ENCODE results near the gene AKR1C8.

Gene AKR1C8

DNA sequence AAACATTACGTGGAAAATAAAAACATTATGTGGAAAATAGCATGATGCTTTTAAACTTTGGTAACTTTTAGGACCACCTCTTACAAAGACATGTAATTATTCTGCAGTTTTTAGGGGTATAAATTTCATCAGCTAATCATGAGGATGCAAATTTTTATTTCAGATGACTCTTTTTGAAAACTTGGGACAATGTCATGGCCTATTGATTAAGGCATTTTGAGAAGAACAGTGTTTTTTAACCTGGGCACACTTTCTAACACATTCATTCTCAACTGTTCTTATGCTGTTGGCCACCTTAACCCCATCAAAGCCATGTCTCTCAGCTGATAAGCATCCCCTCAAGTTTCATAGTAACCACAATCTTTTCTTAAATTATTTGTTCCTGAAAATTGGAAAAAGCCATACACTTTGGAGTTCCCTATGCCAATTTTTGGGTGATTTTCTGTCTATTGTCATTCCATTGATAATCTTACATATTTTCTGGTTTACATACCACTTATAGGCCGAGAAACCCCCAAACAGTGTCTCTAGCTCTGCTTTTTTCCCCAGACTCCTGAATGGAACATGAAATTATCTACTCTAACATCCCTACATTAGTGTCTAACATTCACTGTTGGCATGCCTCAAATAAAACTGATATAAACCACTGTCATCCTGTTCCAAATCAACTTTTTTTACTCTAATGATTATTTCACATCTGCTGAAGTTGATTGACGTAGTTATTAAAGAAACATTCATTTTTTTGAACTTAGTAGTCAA lies 76.1 kb downstream of the AKR1C8 start:
- ATAC-seq (ENCODE audit: low read depth) = no peak
- no peaks in the 10 kb centered on the region for H3K9me3 ChIP-seq (ENCODE audit: severe bottlenecking)
- DNase-seq (ENCODE audit: low spot score) = no peak
- no peak overlapping the region for H3K4me3 ChIP-seq (ENCODE audit: severe bottlenecking)
- no peaks in the 10 kb centered on the region for H3K4me1 ChIP-seq (ENCODE audit: insufficient read depth, poor library complexity, severe bottlenecking)
- TF ChIP-seq, protein P1, sequence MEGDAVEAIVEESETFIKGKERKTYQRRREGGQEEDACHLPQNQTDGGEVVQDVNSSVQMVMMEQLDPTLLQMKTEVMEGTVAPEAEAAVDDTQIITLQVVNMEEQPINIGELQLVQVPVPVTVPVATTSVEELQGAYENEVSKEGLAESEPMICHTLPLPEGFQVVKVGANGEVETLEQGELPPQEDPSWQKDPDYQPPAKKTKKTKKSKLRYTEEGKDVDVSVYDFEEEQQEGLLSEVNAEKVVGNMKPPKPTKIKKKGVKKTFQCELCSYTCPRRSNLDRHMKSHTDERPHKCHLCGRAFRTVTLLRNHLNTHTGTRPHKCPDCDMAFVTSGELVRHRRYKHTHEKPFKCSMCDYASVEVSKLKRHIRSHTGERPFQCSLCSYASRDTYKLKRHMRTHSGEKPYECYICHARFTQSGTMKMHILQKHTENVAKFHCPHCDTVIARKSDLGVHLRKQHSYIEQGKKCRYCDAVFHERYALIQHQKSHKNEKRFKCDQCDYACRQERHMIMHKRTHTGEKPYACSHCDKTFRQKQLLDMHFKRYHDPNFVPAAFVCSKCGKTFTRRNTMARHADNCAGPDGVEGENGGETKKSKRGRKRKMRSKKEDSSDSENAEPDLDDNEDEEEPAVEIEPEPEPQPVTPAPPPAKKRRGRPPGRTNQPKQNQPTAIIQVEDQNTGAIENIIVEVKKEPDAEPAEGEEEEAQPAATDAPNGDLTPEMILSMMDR (IDR thresholded peaks at IDR 0.05; ENCODE audit: poor library complexity, severe bottlenecking) = no peak
- H3K27me3 ChIP-seq (ENCODE audit: insufficient read depth, poor library complexity, severe bottlenecking) = no peaks in the 10 kb centered on the region
- H3K27ac ChIP-seq (ENCODE audit: poor library complexity, severe bottlenecking) = no peak overlapping the region
- no peaks in the 10 kb centered on the region for H3K36me3 ChIP-seq (ENCODE audit: low read depth)

- Histone ChIP-seq H3K27ac (ENCODE audit: poor library complexity, severe bottlenecking) (no peak overlapping the region), H3K36me3 (ENCODE audit: low read depth) (no peaks in the 10 kb centered on the region), H3K4me1 (ENCODE audit: insufficient read depth, poor library complexity, severe bottlenecking) (no peaks in the 10 kb centered on the region), H3K9me3 (ENCODE audit: severe bottlenecking) (no peaks in the 10 kb centered on the region), H3K27me3 (ENCODE audit: insufficient read depth, poor library complexity, severe bottlenecking) (no peaks in the 10 kb centered on the region), H3K4me3 (ENCODE audit: severe bottlenecking) (no peak overlapping the region)
- ATAC-seq (ENCODE audit: low read depth) (no peak), DNase-seq (ENCODE audit: low spot score) (no peak)
- TF ChIP-seq, protein P1 (IDR thresholded peaks at IDR 0.05; ENCODE audit: poor library complexity, severe bottlenecking) = no peak
Measured at GRCh38 chr10:5107860-5108526, 77.0 kb downstream of the AKR1C8 start.

DNA sequence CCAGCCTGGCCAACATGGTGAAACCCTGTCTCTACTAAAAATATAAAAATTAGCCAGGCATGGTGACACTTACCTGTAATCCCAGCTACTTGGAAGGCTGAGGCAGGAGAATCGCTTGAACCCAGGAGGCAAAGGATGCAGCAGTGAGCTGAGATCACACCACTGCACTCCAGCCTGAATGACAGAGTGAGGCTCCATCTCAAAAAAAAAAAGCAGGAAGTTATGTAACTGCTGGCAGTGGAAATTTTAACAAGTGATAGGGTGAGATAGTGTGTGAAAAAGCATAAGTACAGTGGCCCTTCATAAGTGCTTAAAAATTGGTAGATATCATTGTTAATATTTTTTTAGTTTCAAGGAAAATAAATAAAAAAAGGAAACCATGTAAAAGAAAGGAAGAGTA lies 78.4 kb downstream of the AKR1C8 start:
- no peak for ATAC-seq (ENCODE audit: low read depth)
- Histone ChIP-seq H3K27ac (ENCODE audit: poor library complexity, severe bottlenecking) (no peak overlapping the region), H3K4me3 (ENCODE audit: severe bottlenecking) (no peak overlapping the region), H3K9me3 (ENCODE audit: severe bottlenecking) (no peaks in the 10 kb centered on the region), H3K4me1 (ENCODE audit: insufficient read depth, poor library complexity, severe bottlenecking) (no peaks in the 10 kb centered on the region), H3K36me3 (ENCODE audit: low read depth) (no peaks in the 10 kb centered on the region), H3K27me3 (ENCODE audit: insufficient read depth, poor library complexity, severe bottlenecking) (no peaks in the 10 kb centered on the region)
- TF ChIP-seq, protein P1 (IDR thresholded peaks at IDR 0.05; ENCODE audit: poor library complexity, severe bottlenecking) = no peak
- no peak for DNase-seq (ENCODE audit: low spot score)

- no peak overlapping the region for H3K27ac ChIP-seq (ENCODE audit: poor library complexity, severe bottlenecking)
- TF ChIP-seq, protein P1 (IDR thresholded peaks at IDR 0.05; ENCODE audit: poor library complexity, severe bottlenecking) = no peak
- no peaks in the 10 kb centered on the region for H3K36me3 ChIP-seq (ENCODE audit: low read depth)
- H3K9me3 ChIP-seq (ENCODE audit: severe bottlenecking) = no peaks in the 10 kb centered on the region
- ATAC-seq (ENCODE audit: low read depth) (no peak), DNase-seq (ENCODE audit: low spot score) (no peak)
- no peaks in the 10 kb centered on the region for H3K4me1 ChIP-seq (ENCODE audit: insufficient read depth, poor library complexity, severe bottlenecking)
- H3K4me3 ChIP-seq (ENCODE audit: severe bottlenecking) = no peak overlapping the region
- H3K27me3 ChIP-seq (ENCODE audit: insufficient read depth, poor library complexity, severe bottlenecking) = no peaks in the 10 kb centered on the region
Measured at GRCh38 chr10:5105626-5106025, 79.3 kb downstream of the AKR1C8 start.
